COLO668 (cell line): ENCODE data around the gene GATA5.
"Not testable (repeated sequence)": the region's sequence is repeated elsewhere in the genome, so short reads cannot be mapped to it uniquely, and the experiment has no call there.

ENCODE experiments used
- DNase-seq: peaks from one replicate; lab custom pipeline; 2025; ENCODE audit not compliant: unreplicated experiment; lab: John Stamatoyannopoulos, UW

Gene GATA5

GRCh38 chr20:62505337-62506045, 29.7 kb upstream of the GATA5 start:
- DNase-seq: no peak

- DNase-seq: no peak
These were observed 28.5 kb upstream of the GATA5 start for GRCh38 chr20:62504323-62504722.

DNA sequence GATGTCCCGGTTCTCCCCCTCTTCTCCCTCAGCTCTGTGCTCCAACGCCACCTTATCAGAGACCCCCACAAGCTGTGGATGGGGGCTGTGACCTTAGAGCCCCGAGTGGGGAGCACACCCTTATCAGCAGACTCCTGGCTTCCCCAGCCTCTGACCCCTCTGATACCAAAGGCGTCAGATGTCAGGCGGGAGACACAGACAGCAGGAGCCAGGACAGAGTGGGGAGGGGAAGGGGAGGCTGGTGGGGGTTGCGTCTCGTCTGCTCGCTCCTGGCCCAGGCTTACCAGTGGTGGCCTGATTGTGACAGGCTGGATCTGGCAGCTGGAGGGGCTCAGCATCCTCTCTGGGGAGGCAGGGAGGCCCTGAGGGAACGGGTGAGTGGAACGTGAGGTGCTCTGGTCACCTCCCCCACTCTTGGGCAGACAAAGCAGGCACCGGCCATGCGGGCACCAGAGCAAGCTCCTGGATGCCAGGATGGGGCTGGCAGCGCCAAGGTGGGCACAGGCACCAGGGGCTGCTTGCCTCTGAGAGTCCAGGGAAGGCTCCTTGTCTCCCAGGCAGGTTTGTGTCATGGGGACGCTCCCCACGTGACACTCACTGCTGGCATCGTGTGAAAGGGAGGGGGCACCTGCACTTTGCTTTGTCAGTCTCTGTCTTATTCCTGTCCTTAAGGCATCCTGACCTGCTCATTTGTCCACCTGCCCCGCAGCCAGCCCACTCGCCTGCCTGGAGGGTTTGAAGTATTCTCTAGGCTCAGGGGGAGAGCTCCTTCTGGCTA, 27.8 kb upstream of the GATA5 start:
- no peak for DNase-seq

GRCh38 chr20:62502496-62503095, 26.8 kb upstream of the GATA5 start:
- no peak for DNase-seq

GRCh38 chr20:62501801-62502495, 26.2 kb upstream of the GATA5 start:
- DNase-seq: no peak

- DNase-seq: peak; percentile 66
These were observed 24.6 kb upstream of the GATA5 start for GRCh38 chr20:62500237-62500864.

DNA sequence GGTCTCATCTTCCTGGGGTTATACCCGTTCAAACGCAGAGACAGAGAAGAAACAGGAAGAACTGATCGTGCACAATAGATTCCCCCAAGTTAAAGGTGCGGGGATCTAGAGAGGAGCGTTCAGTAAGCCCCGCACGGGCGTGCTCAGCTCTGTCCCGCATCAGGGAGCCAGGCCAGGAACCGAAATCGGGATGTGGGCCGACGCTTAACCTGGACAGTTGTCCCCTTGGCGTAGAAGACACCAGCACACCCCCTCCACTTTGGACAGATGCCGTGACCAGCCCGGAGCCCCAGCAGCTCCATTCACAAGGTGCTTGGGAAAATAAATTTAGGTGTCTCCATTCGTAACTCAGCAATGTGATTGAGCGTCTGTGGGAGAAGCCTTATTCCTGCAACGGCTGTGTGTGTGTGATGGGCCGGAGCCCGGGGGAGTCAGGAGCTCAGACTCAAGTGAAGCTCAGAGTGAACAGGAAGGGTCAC, 24.0 kb upstream of the GATA5 start:
- DNase-seq: no peak

DNA sequence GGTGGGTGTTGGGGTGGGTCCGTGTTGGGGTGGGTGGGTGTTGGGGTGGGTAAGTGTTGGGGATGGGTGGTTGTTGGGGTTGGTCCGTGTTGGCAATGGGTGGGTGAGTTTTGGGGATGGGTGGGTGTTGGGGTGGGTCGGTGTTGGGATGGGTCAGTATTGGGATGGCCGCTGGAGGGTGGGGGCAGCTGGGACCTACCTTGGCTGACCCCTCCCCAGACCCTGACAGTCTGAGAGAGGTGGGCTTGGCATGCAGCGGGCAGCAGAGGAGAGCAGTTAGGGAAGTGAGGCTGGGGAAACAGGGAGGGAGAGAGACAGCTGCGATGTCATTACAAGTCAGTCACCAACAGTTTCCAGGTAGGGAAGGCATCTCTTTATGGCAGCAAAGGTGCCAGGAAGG, 23.1 kb upstream of the GATA5 start:
- DNase-seq: no peak

DNA sequence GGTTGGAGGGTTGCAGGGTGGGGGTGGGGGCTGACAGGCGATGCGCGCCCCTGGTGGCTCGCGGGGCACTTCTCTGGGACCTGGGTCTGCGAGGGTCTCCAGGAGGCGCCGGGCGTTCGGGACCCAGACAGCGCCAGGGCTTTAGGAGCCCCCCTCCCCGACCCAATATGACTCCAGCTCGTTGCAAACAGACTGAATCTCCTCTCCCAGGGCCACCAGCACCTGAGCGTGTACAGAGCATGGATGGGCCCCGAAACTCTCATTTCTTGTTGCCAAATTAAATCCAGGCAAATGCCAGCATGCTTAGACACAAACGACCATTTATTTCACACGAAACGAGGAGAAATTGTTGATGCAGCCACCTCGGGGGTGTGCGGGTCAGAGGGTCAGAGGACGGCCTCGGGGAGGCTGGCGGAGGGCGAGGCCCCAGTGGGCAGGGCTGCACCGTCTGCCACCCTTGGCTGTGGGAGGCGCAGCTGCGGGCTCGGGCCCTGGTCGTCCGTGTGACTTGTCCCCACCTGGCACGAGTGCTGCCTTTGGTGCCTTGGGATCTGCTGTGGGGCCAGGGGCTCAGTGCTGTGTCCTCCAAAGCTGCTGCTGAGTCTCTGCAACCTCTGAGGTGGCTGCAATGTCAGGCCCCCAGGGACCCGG, 20.9 kb upstream of the GATA5 start:
- DNase-seq: peak; percentile 36

- DNase-seq: no peak
These were observed 20.2 kb upstream of the GATA5 start for GRCh38 chr20:62495749-62496567.

DNA sequence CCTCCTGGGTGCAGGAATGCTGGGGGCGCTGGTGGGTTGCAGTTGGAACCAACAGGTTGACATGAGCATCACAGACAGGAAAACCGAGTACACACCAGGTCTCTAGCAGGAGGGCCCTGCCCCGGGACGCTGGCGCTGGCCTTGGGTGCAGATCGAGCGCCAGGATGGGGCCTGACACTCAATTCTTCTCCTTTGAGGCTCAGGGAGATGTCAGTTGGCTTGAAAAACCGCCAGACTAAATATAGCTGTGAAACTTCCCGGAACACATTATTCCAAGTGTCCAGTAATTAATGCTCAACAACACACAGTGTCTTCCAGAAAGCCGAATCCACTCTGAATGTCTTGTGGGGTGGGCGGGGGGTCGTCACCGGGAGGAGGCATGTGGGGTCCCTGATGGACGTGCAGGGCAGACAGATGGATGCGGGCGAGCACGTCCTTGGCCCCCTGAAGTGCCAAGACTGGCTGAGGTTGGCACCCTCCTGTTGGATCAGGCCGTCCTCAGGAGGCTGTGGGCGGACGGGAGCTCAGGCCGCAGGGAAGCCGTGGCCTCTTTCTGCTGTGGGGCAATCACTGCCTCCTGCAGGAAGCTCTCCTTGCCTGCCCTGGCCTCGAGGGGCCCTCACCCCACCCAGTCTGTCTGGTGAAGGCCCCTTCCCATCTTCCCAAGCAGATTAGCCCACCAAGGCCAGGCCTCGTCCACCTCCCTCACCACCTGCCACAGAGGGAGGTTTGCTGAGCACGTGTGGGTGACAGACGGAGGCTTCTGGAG, 19.4 kb upstream of the GATA5 start:
- no peak for DNase-seq

- DNase-seq: no peak
These were observed 18.7 kb upstream of the GATA5 start for GRCh38 chr20:62494537-62494936.

GRCh38 chr20:62493886-62494285, 18.1 kb upstream of the GATA5 start:
- DNase-seq: no peak

DNA sequence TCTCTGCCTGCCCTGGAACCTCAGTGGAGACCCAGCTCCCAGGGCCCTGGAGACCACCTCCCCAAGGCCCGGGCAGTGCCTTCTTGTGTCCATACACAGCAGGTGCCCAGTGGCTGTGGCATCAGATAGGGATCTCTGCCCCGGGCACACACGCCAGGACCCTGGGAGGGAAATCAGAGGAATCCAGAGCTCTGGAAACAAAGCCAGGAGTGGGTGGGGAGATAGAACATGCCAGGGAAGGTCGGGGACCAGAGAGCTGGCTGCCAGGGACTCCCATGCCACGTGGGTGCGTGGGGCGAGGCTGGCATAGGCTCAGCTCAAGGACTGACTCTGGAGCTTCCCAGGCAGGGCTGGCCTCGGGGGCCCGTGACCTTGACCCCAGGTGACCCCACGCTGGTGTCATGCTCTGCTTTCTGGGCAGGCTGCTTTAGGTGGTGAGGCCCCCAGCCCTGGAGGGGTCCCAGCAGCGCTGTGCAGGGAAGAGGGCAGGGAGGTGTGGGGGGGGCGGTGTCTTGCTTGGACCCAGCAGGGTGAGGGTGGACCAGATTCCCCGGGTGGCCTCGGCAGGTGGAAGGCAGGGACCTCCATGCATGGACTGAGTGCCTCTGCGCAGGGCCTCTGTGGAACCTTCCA, 17.6 kb upstream of the GATA5 start:
- no peak for DNase-seq

- DNase-seq: no peak
These were observed 16.9 kb upstream of the GATA5 start for GRCh38 chr20:62492711-62493110.

DNA sequence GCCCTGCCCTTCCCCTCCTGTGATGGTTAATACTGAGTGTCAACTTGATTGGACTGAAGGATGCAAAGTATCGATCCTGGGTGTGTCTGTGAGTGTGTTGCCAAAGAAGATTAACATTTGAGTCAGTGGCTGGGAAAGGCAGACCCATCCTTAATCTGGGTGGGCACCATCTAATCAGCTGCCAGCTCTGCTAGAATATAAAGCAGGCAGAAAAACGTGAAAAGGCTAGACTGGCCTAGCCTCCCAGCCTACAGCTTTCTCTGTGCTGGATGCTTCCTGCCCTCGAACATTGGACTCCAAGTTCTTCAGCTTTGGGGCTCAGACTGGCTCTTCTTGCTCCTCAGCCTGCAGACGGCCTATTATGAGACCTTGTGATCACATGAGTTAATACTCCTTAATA, 15.0 kb upstream of the GATA5 start:
- DNase-seq: not testable (repeated sequence)

GRCh38 chr20:62489932-62490263, 14.1 kb upstream of the GATA5 start:
- DNase-seq: no peak

DNA sequence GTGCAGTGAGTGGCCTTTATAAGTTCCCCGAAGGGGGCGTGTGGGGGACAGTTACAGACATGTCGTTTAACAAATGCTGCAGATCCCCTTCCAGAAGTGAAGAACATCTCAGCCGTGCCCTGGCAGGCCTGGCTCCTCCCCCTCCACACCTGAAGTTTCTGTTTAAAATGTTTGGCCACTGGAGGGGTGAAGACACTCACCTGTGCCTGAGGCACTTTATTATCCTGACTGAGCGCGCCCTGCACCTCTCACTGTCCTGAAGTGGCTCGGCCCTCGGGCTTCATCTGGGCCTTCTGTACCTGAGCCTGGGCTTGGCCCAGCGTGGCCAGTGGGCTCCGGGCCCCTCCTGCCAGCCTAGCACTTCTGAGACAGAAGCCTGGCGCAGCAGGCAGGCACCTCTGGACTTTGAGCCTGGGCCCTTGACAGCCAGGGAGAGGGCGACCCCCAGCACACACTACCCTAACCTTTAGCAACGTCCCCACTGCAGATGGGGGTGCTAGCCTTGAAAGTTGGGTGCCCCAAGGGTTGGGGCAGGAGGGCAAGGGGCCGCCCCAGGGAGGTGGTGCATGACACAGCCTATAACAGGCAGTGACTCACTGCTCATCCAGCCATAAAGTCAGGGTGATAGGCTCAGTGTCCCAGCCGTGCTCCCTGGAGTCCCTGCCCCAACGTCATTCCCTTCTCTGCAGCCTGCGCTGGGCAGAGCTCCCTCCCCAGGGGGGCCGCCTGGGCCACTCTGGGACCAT, 13.6 kb upstream of the GATA5 start:
- DNase-seq: no peak
